Endodermal cell (in vitro differentiated cells): ENCODE data around the gene INHA. TPM values are rescaled to one million over a fixed set of nuclear protein-coding genes. Genes with fewer than 3 reads are reported as not detected.

Experiments used
- DNase-seq: peaks from one replicate; pipeline ENCODE4 v3.0.0-alpha.2; 2017
- H3K27ac ChIP-seq: 2 replicates; pipeline ENCODE4 v1.5.1; 2013; ENCODE audit warnings: mild to moderate bottlenecking, low read depth, low read length, moderate library complexity
- H3K27me3 ChIP-seq: 2 replicates; pipeline ENCODE4 v1.6.1; 2013; ENCODE audit warnings: mild to moderate bottlenecking, low read length, moderate library complexity; ENCODE audit not compliant: insufficient read depth, control insufficient read depth, poor library complexity, severe bottlenecking
- H3K36me3 ChIP-seq: 2 replicates; pipeline ENCODE4 v1.7.0; 2013; ENCODE audit warnings: mild to moderate bottlenecking, low read length, moderate library complexity; ENCODE audit not compliant: control insufficient read depth, insufficient read depth
- H3K4me1 ChIP-seq: one replicate; pipeline ENCODE4 v1.7.0; 2013; ENCODE audit warnings: low read length; ENCODE audit not compliant: control insufficient read depth, insufficient read depth
- H3K4me3 ChIP-seq: 2 replicates; pipeline ENCODE4 v1.5.1; 2013; ENCODE audit warnings: mild to moderate bottlenecking, low read length, moderate library complexity
- H3K9ac ChIP-seq: 2 replicates; pipeline ENCODE4 v1.6.1; 2013; ENCODE audit warnings: mild to moderate bottlenecking, low read length, moderate library complexity; ENCODE audit not compliant: poor library complexity, severe bottlenecking; ENCODE audit errors: extremely low read depth
- H3K9me3 ChIP-seq: 2 replicates; pipeline ENCODE4 v1.6.1; 2013; ENCODE audit warnings: mild to moderate bottlenecking, low read length, moderate library complexity; ENCODE audit not compliant: control insufficient read depth
- H3K27ac Mint-ChIP-seq: 2 replicates; pipeline ENCODE4 v1.8.0; 2020; ENCODE audit warnings: mixed read lengths
- H3K27me3 Mint-ChIP-seq: 2 replicates; pipeline ENCODE4 v1.8.0; 2021; ENCODE audit warnings: mild to moderate bottlenecking, mixed read lengths; ENCODE audit not compliant: insufficient read depth
- H3K36me3 Mint-ChIP-seq: 2 replicates; pipeline ENCODE4 v1.8.0; 2020; ENCODE audit warnings: low read depth, mixed read lengths
- H3K4me1 Mint-ChIP-seq: 2 replicates; pipeline ENCODE4 v1.8.0; 2020; ENCODE audit warnings: mixed read lengths
- H3K4me3 Mint-ChIP-seq: 2 replicates; pipeline ENCODE4 v1.8.0; 2020; ENCODE audit warnings: mild to moderate bottlenecking, moderate library complexity, mixed read lengths
- H3K9me3 Mint-ChIP-seq: 2 replicates; pipeline ENCODE4 v1.8.0; 2020; ENCODE audit warnings: mild to moderate bottlenecking, mixed read lengths
- WGBS, 2 experiments: methylation state at CpG; one replicate each; pipeline versions ENCODE4 v1.1.5 to v1.1.7; 2013; ENCODE audit warnings: missing lambda C conversion rate in 2 of 2, mixed read lengths in 1 of 2; ENCODE audit not compliant: insufficient coverage in 1 of 2, insufficient read length in 1 of 2; 5-methylcytosine and 5-hydroxymethylcytosine counted together
- total RNA-seq, 2 donors: library from RNA; stranded (reverse); fragmentation: NEBNext Ultra II Directional in 1 of 2; extraction: Animal tissue kit (Norgen Biotek cat#: 25700) in 1 of 2; gene quantifications; 2 replicates in 1 of 2; 3 replicates in 1 of 2; pipeline ENCODE4 v1.2.1, GENCODE V29; 2021
- TF ChIP-seq, protein P1 (sequence below): fragments of 200-600 bp; sonication (generic); conservative IDR thresholded peaks from 2 replicates; pipeline ENCODE4 v1.5.0; 2021; ENCODE audit warnings: antibody characterized with exemption, mild to moderate bottlenecking

INHA gene
- total RNA-seq, 2 donors from 2014 or later: 0.48 to 1.5 TPM

DNA sequence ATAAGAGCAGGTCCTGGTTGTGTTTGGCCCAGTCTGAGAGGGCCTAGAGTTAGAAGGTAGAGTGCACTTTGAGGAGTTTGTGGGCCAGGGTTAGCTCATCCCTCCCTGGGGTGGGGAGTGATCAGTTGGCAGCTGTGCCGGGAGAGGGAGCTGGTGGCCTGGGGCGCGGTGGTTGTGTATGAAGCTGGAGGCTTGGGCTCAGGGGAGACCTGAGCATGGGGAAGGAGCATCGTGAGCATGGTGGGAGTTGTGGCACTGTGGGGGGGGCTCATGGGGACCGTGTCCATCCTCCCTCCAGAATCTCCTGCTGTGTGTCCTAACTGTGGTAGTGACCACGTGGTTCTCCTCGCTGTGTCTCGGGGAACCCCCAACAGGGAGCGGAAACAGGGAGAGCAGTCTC, 39.2 kb downstream of the INHA start:
- H3K9me3 Mint-ChIP-seq: no peaks in the 10 kb centered on the region
- H3K36me3 Mint-ChIP-seq: peaks cover 32% of the 10 kb centered on the region
- no peak overlapping the region for H3K4me3 ChIP-seq
- no peaks in the 10 kb centered on the region for H3K9me3 ChIP-seq
- H3K4me1 Mint-ChIP-seq: peaks cover 5% of the 10 kb centered on the region
- peaks cover under 1% of the 10 kb centered on the region for H3K36me3 ChIP-seq
- H3K27ac ChIP-seq: no peak overlapping the region
- no peaks in the 10 kb centered on the region for H3K27me3 ChIP-seq
- H3K9ac ChIP-seq: no peak overlapping the region
- no peak overlapping the region for H3K4me3 Mint-ChIP-seq
- H3K4me1 ChIP-seq: no peaks in the 10 kb centered on the region
- H3K27ac Mint-ChIP-seq: no peak overlapping the region
- TF ChIP-seq, protein P1, sequence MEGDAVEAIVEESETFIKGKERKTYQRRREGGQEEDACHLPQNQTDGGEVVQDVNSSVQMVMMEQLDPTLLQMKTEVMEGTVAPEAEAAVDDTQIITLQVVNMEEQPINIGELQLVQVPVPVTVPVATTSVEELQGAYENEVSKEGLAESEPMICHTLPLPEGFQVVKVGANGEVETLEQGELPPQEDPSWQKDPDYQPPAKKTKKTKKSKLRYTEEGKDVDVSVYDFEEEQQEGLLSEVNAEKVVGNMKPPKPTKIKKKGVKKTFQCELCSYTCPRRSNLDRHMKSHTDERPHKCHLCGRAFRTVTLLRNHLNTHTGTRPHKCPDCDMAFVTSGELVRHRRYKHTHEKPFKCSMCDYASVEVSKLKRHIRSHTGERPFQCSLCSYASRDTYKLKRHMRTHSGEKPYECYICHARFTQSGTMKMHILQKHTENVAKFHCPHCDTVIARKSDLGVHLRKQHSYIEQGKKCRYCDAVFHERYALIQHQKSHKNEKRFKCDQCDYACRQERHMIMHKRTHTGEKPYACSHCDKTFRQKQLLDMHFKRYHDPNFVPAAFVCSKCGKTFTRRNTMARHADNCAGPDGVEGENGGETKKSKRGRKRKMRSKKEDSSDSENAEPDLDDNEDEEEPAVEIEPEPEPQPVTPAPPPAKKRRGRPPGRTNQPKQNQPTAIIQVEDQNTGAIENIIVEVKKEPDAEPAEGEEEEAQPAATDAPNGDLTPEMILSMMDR: no peak
- no peaks in the 10 kb centered on the region for H3K27me3 Mint-ChIP-seq
- DNase-seq: no peak
- 95% methylated on average over 9 of the region's 9 CpGs; no CpG with 5 or more reads in 1 of the 2 experiments for WGBS, 2 experiments

DNA sequence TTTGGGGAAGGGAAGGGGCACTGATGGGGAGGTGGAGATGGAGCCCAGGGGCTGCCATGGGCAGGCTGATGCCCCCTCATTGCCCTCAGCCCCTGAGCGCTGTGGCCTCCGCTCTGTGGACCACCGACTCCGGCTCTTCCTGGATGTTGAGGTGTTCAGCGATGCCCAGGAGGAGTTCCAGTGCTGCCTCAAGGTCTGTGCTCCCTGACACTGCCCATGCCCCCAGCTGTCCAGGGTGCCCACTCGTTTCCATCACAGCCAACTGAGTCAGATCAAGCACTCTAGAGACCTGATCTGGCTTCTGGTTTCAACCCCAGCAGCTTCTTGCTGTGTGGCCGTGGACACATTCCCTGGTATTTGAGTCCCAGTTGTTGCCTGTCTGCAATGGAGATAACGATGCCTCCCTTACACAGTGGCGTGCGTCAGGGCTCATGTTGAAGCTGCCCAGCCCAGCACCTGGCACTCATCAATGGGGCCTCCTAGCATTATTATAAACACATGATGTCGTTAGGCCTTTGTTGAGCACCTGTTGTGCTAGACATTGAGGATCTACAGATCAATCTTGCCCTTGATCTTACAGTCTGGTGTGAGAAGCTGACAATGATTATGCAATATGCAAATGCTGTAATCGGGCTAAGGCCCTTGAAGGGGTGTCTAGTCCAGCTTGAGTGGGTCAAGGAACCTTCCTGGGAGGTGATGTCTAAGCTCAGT, 39.9 kb downstream of the INHA start:
- no peaks in the 10 kb centered on the region for H3K9me3 ChIP-seq
- H3K27ac Mint-ChIP-seq: no peak overlapping the region
- H3K36me3 Mint-ChIP-seq: peaks cover 29% of the 10 kb centered on the region
- no peaks in the 10 kb centered on the region for H3K27me3 ChIP-seq
- no peaks in the 10 kb centered on the region for H3K36me3 ChIP-seq
- H3K27ac ChIP-seq: no peak overlapping the region
- no peak overlapping the region for H3K9ac ChIP-seq
- peaks cover 5% of the 10 kb centered on the region for H3K4me1 Mint-ChIP-seq
- H3K27me3 Mint-ChIP-seq: no peaks in the 10 kb centered on the region
- H3K4me3 Mint-ChIP-seq: no peak overlapping the region
- no peaks in the 10 kb centered on the region for H3K9me3 Mint-ChIP-seq
- no peaks in the 10 kb centered on the region for H3K4me1 ChIP-seq
- H3K4me3 ChIP-seq: no peak overlapping the region
- TF ChIP-seq, protein P1: no peak
- no peak for DNase-seq
- 82 to 85% methylated on average over 9 to 12 of the region's 12 CpGs for WGBS, 2 experiments

DNA sequence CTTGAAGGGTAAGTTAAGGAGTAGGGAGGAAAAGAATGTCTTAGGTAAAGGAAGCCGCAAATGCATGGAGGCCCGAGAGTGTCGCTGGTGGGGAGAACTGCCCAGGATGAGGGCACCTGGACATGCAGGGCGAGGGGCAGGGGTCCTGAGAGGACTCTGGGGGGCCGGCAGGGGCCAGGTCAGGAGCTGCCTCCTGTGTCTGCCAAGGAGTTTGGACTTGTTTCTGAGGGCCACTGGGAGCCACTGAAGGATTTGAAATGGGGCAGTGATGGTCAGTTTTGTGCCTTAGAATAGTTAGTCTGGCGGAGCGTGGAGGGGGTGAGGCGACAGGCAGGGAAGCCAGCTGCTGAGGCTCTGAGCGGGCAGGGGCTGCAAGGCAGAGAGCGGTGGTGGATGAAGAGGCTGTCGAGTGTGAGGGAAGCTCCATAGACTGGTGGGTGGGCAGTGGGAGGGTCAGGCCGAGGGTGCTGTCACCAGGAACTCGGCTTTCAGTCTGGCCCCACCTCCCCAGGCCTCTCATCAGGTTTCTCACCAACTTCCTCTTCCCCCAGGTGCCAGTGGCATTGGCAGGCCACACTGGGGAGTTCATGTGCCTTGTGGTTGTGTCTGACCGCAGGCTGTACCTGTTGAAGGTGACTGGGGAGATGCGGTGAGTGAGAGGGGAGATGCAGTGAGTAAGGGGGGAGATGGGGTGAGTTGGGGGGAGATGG, 40.6 kb downstream of the INHA start:
- Histone ChIP-seq H3K27ac (no peak overlapping the region), H3K4me1 (no peaks in the 10 kb centered on the region), H3K4me3 (no peak overlapping the region), H3K27me3 (no peaks in the 10 kb centered on the region), H3K9me3 (no peaks in the 10 kb centered on the region), H3K9ac (no peak overlapping the region), H3K36me3 (no peaks in the 10 kb centered on the region)
- TF ChIP-seq, protein P1: no peak
- no peaks in the 10 kb centered on the region for H3K9me3 Mint-ChIP-seq
- H3K36me3 Mint-ChIP-seq: peaks cover 22% of the 10 kb centered on the region
- no peak for DNase-seq
- WGBS, 2 experiments: 91 to 92% methylated on average over 6 to 14 of the region's 15 CpGs
- H3K4me1 Mint-ChIP-seq: peaks cover 5% of the 10 kb centered on the region
- H3K27me3 Mint-ChIP-seq: no peaks in the 10 kb centered on the region
- H3K27ac Mint-ChIP-seq: no peak overlapping the region
- H3K4me3 Mint-ChIP-seq: no peak overlapping the region
